Tibial artery (tissue), 4 donors: ENCODE data around the gene TUBGCP3.
A peak's percentile ranks its signal among the peaks of the same experiment; 100 is the strongest.

Source experiments
- DNase-seq, 2 donors: peaks; one replicate each; pipeline ENCODE4 v3.0.0-alpha.2; 2019
- H3K27ac ChIP-seq, 2 donors: fragments of 200-600 bp; sonication (generic) in 1 of 2; 1 replicate in 1 of 2; 2 replicates in 1 of 2; pipeline ENCODE4 v1.5.1; 2018 to 2019; ENCODE audit warnings: mild to moderate bottlenecking in 1 of 2
- H3K27me3 ChIP-seq, 2 donors: fragments of 200-600 bp; sonication (generic) in 1 of 2; one replicate each; pipeline versions ENCODE4 v1.5.1 to v1.6.0; 2016 to 2019
- H3K36me3 ChIP-seq, 3 donors: fragments of 200-600 bp; sonication (generic) in 2 of 3; one replicate each; pipeline ENCODE4 v1.5.1; 2016 to 2019; ENCODE audit warnings: mild to moderate bottlenecking in 2 of 3
- H3K4me1 ChIP-seq, 4 donors: fragments of 200-600 bp; sonication (generic) in 2 of 4; 1 replicate in 3 of 4; 2 replicates in 1 of 4; pipeline ENCODE4 v1.5.1; 2016 to 2019
- H3K4me3 ChIP-seq, 2 donors: fragments of 200-600 bp; sonication (generic) in 1 of 2; 1 replicate in 1 of 2; 2 replicates in 1 of 2; pipeline ENCODE4 v1.5.1; 2018 to 2019; ENCODE audit warnings: mild to moderate bottlenecking in 2 of 2
- H3K9me3 ChIP-seq, 3 donors: fragments of 200-600 bp; sonication (generic) in 1 of 3; one replicate each; pipeline ENCODE4 v1.5.1; 2016 to 2019
- intact Hi-C: fragments of 100-400 bp; cut with DNase I; formaldehyde crosslinking; loops from one replicate; pipeline ENCODE4 v1.15.0; 2023; ENCODE audit warnings: low total_unique reads
- TF ChIP-seq, protein P1 (sequence below), 2 experiments: fragments of 200-600 bp in 1 of 2; fragments of 450-650 bp in 1 of 2; IDR thresholded peaks; one replicate each; pipeline ENCODE4 v1.5.1; 2017 to 2019; ENCODE audit warnings: antibody characterized with exemption in 2 of 2, mild to moderate bottlenecking in 1 of 2, moderate library complexity in 1 of 2

Gene TUBGCP3

DNA sequence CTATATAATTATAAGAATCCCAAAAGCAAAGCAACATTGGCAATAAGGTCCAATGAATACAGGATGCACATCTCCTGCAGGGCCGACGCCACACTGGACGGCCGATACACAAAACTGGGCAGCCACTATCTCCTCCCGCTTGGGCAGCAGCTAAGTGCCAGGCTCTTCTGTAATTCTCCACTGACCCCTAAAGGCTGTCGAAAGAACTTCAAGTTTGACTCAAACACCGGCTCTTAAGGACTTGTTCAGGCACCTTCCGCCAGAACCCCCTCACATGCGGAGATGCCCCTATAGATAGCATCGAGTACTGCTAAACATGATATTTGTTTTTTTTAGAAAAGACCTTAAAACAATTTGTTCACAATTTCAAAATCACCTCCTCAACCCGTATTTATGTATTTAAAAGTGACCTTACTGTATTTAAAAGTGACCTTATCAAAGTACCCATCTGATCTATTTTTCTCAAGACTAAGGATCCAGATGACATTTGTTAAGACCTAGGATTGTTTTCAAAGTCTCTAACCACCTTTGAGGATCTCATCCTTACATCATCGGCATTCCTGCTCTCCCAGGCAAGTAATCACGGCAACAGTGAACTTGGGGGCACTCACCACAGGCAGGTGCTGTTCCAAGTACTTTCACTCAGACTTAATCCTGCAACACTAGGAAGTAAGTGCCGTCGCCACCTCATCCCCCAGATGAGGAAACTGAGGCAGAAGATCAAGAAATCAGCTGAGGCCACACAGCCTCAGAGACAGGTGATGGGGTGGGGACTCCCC, 77.8 kb downstream of the TUBGCP3 start:
- DNase-seq: no peak
- Histone ChIP-seq H3K36me3 (peaks cover 25 to 86% (median 60%) of the 10 kb centered on the region in 3 donors), H3K4me3 (no peak overlapping the region), H3K9me3 (no peaks in the 10 kb centered on the region), H3K4me1 (no peaks in the 10 kb centered on the region), H3K27ac (no peak overlapping the region), H3K27me3 (no peaks in the 10 kb centered on the region)
- TF ChIP-seq, protein P1, sequence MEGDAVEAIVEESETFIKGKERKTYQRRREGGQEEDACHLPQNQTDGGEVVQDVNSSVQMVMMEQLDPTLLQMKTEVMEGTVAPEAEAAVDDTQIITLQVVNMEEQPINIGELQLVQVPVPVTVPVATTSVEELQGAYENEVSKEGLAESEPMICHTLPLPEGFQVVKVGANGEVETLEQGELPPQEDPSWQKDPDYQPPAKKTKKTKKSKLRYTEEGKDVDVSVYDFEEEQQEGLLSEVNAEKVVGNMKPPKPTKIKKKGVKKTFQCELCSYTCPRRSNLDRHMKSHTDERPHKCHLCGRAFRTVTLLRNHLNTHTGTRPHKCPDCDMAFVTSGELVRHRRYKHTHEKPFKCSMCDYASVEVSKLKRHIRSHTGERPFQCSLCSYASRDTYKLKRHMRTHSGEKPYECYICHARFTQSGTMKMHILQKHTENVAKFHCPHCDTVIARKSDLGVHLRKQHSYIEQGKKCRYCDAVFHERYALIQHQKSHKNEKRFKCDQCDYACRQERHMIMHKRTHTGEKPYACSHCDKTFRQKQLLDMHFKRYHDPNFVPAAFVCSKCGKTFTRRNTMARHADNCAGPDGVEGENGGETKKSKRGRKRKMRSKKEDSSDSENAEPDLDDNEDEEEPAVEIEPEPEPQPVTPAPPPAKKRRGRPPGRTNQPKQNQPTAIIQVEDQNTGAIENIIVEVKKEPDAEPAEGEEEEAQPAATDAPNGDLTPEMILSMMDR (IDR thresholded peaks at IDR 0.05): peak; percentile 39 to 43
- intact Hi-C loops: no loop called here

DNA sequence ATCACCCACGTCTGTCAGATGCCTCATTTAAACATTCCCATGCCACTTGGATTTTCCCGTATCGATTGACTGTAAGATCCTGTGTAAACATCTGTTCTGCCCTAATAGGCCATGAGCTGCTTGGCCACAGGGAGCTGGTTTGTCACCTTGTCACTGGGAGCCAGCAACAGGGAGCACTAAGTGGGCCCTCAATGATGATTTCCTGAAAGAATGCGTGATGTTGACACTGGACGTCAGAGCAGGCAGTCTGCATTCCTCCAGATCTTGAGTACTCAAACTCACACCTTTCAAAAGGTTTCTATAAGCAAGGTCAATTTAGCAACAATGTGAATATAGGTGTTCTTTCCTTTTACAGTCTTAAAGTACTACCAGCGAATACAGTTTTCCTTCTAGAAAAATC, 78.8 kb downstream of the TUBGCP3 start:
- no peaks in the 10 kb centered on the region for H3K27me3 ChIP-seq
- no peaks in the 10 kb centered on the region for H3K4me1 ChIP-seq
- intact Hi-C loops: no loop called here
- TF ChIP-seq, protein P1 (IDR thresholded peaks at IDR 0.05): no peak
- no peak for DNase-seq
- no peak overlapping the region for H3K4me3 ChIP-seq
- H3K27ac ChIP-seq: no peak overlapping the region
- H3K36me3 ChIP-seq: peaks cover 32 to 89% (median 66%) of the 10 kb centered on the region in 3 donors
- H3K9me3 ChIP-seq: no peaks in the 10 kb centered on the region

DNA sequence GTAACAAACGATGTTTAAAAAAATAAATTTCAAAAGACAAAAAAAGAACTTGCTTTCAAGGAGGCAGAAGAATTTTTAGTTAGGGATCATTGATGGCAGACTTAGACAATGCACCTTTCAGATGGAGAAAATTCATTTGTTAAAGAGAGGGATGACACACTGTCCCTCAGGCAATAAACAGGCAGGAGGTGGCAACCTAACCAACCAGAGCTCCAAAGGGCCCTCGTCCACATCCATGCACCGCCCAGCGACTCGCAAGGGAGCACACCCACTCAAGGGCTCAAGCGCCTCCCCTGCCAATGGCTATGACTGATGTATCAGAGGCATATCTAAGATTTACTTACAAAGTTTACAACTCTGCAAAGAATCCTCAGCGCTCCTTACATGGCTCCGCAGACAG, 81.9 kb downstream of the TUBGCP3 start:
- Histone ChIP-seq H3K36me3 (peaks cover 46 to 93% (median 77%) of the 10 kb centered on the region in 3 donors), H3K9me3 (no peaks in the 10 kb centered on the region), H3K27me3 (no peaks in the 10 kb centered on the region), H3K27ac (no peak overlapping the region), H3K4me3 (no peak overlapping the region), H3K4me1 (no peaks in the 10 kb centered on the region)
- TF ChIP-seq, protein P1 (IDR thresholded peaks at IDR 0.05): no peak
- intact Hi-C loops: no loop called here
- no peak for DNase-seq

DNA sequence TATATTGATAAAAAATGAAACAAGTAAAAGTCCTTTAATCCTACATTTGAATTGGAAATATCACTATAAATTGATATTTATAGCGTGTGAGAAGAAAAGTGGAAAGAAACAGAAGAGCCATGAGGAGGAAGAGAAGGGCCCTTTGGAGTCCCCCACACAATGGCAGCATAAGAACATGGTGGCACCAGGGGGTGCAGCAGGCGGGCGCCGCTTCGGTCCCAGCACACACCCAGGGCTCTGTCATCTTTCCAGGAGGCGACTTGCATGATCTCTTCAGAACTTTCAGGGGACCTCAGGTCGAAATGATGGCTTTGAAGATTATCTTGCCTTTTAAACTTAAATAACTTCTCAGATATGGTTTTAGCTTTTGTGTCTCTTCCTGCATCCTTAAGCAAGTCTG, 91.8 kb downstream of the TUBGCP3 start:
- Histone ChIP-seq H3K27me3 (no peaks in the 10 kb centered on the region), H3K4me3 (no peak overlapping the region), H3K36me3 (peaks cover 29 to 63% (median 52%) of the 10 kb centered on the region in 3 donors), H3K9me3 (no peaks in the 10 kb centered on the region), H3K4me1 (no peaks in the 10 kb centered on the region), H3K27ac (no peak overlapping the region)
- TF ChIP-seq, protein P1 (IDR thresholded peaks at IDR 0.05): no peak
- intact Hi-C loops: no loop called here
- no peak for DNase-seq

- Histone ChIP-seq H3K36me3 (peaks cover 29 to 58% (median 49%) of the 10 kb centered on the region in 3 donors), H3K9me3 (no peaks in the 10 kb centered on the region), H3K4me3 (no peak overlapping the region), H3K27ac (no peak overlapping the region), H3K27me3 (no peaks in the 10 kb centered on the region), H3K4me1 (no peaks in the 10 kb centered on the region)
- no peak for DNase-seq
- intact Hi-C loops: no loop called here
- TF ChIP-seq, protein P1 (IDR thresholded peaks at IDR 0.05): no peak
Observed at GRCh38 chr13:112495465-112495864, 92.5 kb downstream of the TUBGCP3 start.
